Endothelial cell of umbilical vein (primary cell): Measurements from ENCODE around the gene BRICD5. TPM values are rescaled to one million over a fixed set of nuclear protein-coding genes. Genes with fewer than 3 reads are reported as not detected.

Source experiments
- BruUV-seq: library from RNA; stranded (reverse); fragments of 400-500 nt; replicated peaks from 2 replicates; lab custom pipeline; 2021; lab: Mats Ljungman, UMichigan
- CTCF ChIA-PET: fragments of 300-600, 350-600 bp; sonication (Branson Sonifier 250); formaldehyde crosslinking; loops from one replicate; lab custom pipeline; 2021; ENCODE audit warnings: antibody characterized with exemption, inconsistent platforms; lab: Charles Lee
- POLR2A ChIA-PET: fragments of 300-600, 350-600 bp; sonication (Branson Sonifier 250); formaldehyde crosslinking; loops from one replicate; lab custom pipeline; 2021; ENCODE audit warnings: antibody characterized with exemption, inconsistent platforms; lab: Charles Lee
- DNase-seq: peaks from one replicate; pipeline ENCODE4 v3.0.0-alpha.2; 2011; ENCODE audit warnings: low read depth, low spot score
- FAIRE-seq: peaks from 2 replicates; lab custom pipeline; 2011; peaks lifted over from hg19 to GRCh38; lab: Jason Lieb, UNC
- H2AFZ ChIP-seq: 2 replicates; pipeline ENCODE4 v1.6.0; 2012; ENCODE audit warnings: low read depth, low read length, control low read depth, inconsistent platforms
- H3K27ac ChIP-seq: 2 replicates; pipeline ENCODE4 v1.5.1; 2011; ENCODE audit warnings: low read depth, mild to moderate bottlenecking, control low read depth, low read length, moderate library complexity; ENCODE audit not compliant: insufficient read depth
- H3K27me3 ChIP-seq, 2 experiments: 2 replicates each; pipeline versions ENCODE4 v1.6.0 to v1.6.1; 2011; ENCODE audit warnings: low read length in 2 of 2, mixed read lengths in 1 of 2; ENCODE audit not compliant: control insufficient read depth in 2 of 2, insufficient read depth in 2 of 2
- H3K36me3 ChIP-seq, 2 experiments: 2 replicates in 1 of 2; 3 replicates in 1 of 2; pipeline ENCODE4 v1.5.1; 2011; ENCODE audit warnings: low read length in 2 of 2, mild to moderate bottlenecking in 1 of 2, moderate library complexity in 1 of 2; ENCODE audit not compliant: control insufficient read depth in 2 of 2, insufficient read depth in 2 of 2; ENCODE audit errors: extremely low read depth in 1 of 2
- H3K4me1 ChIP-seq: 3 replicates; pipeline ENCODE4 v1.5.1; 2011; ENCODE audit warnings: mild to moderate bottlenecking, low read length; ENCODE audit not compliant: control insufficient read depth, insufficient read depth; ENCODE audit errors: extremely low read depth
- H3K4me2 ChIP-seq: 2 replicates; pipeline ENCODE4 v1.6.1; 2011; ENCODE audit warnings: low read length, control low read depth, mixed read lengths; ENCODE audit not compliant: insufficient read depth
- H3K4me3 ChIP-seq, 3 experiments: fragments of 200-600 bp in 1 of 3; sonication (generic), shearing (Covaris generic) in 1 of 3; replicated peaks in 1 of 3; 2 replicates each; pipeline ENCODE4 v1.5.1; 2011 to 2016; ENCODE audit warnings: control low read depth in 3 of 3, low read length in 3 of 3, mild to moderate bottlenecking in 2 of 3, inconsistent platforms in 1 of 3, low read depth in 1 of 3, moderate library complexity in 1 of 3; ENCODE audit not compliant: insufficient read depth in 1 of 3
- H3K79me2 ChIP-seq: 2 replicates; pipeline ENCODE4 v1.6.0; 2012; ENCODE audit warnings: low read length, inconsistent platforms; ENCODE audit not compliant: control insufficient read depth, insufficient read depth
- H3K9ac ChIP-seq: replicated peaks from 2 replicates; pipeline ENCODE3; 2011; ENCODE audit warnings: low read length, control low read depth; ENCODE audit not compliant: insufficient read depth; ENCODE audit errors: extremely low read depth
- H3K9me1 ChIP-seq: replicated peaks from 3 replicates; pipeline ENCODE4 v1.6.0; 2011; ENCODE audit warnings: mild to moderate bottlenecking, low read length; ENCODE audit not compliant: control insufficient read depth, insufficient read depth; ENCODE audit errors: extremely low read depth
- H3K9me3 ChIP-seq: replicated peaks from 2 replicates; pipeline ENCODE4 v1.5.1; 2012; ENCODE audit warnings: low read length, inconsistent platforms; ENCODE audit not compliant: control insufficient read depth, insufficient read depth
- H4K20me1 ChIP-seq: replicated peaks from 2 replicates; pipeline ENCODE3; 2011; ENCODE audit warnings: mild to moderate bottlenecking, low read length; ENCODE audit not compliant: control insufficient read depth, insufficient read depth; ENCODE audit errors: extremely low read depth
- EZH2 ChIP-seq: IDR thresholded peaks from 2 replicates; pipeline ENCODE4 v1.6.1; 2012; ENCODE audit warnings: borderline replicate concordance, low read depth, mild to moderate bottlenecking, moderate library complexity, low read length, inconsistent platforms; ENCODE audit not compliant: severe bottlenecking
- FOS ChIP-seq: IDR thresholded peaks from 2 replicates; pipeline ENCODE4 v1.6.1; 2011; ENCODE audit warnings: mild to moderate bottlenecking, low read length, moderate library complexity, borderline replicate concordance; ENCODE audit not compliant: insufficient read depth
- GATA2 ChIP-seq: IDR thresholded peaks from 2 replicates; pipeline ENCODE4 v1.7.0; 2011; ENCODE audit warnings: low read depth, mild to moderate bottlenecking, moderate library complexity, mixed read lengths, low read length; ENCODE audit not compliant: insufficient read length, insufficient read depth
- JUN ChIP-seq: IDR thresholded peaks from 2 replicates; pipeline ENCODE4 v1.6.1; 2011; ENCODE audit warnings: borderline replicate concordance, low read depth; ENCODE audit not compliant: insufficient read length, insufficient read depth
- MYC ChIP-seq: IDR thresholded peaks from one replicate; pipeline ENCODE4 v1.6.1; 2011; ENCODE audit warnings: mild to moderate bottlenecking, low read depth, low read length
- POLR2AphosphoS5 ChIP-seq: IDR thresholded peaks from 2 replicates; pipeline ENCODE4 v1.6.1; 2012; ENCODE audit warnings: low read depth, mild to moderate bottlenecking, control low read depth, low read length, moderate library complexity; ENCODE audit not compliant: insufficient read depth
- dilution Hi-C: fragments of 300-500 bp; cut with MboI; formaldehyde crosslinking; loops from one replicate; pipeline ENCODE4 v1.15.0; 2019; ENCODE audit warnings: low sequenced_read_pairs; ENCODE audit not compliant: extremely low pct_ligation_motif_present
- intact Hi-C: fragments of 100-400 bp; cut with micrococcal nuclease; formaldehyde crosslinking; loops from one replicate; pipeline ENCODE4 v1.10.0; 2022
- polyA plus RNA-seq, 4 experiments: library from polyadenylated mRNA; depleted of rRNA in 3 of 4; stranded (reverse) in 3 of 4; unstranded in 1 of 4; fragments of >200 nt; gene quantifications; 2 replicates each; pipeline versions ENCODE4 v1.2.1 to v1.2.3, GENCODE V29; 2011 to 2012; ENCODE audit warnings: missing spikeins in 1 of 4
- total RNA-seq: library from RNA; stranded (reverse); gene quantifications from 2 replicates; pipeline ENCODE4 v1.2.3, GENCODE V29; 2021
- TF ChIP-seq, protein P1 (sequence below), 2 donors: IDR thresholded peaks; 1 replicate in 1 of 2; 2 replicates in 1 of 2; pipeline ENCODE4 v1.5.1; 2011; ENCODE audit warnings: low read length in 2 of 2, mild to moderate bottlenecking in 2 of 2, moderate library complexity in 2 of 2, control low read depth in 1 of 2, inconsistent platforms in 1 of 2, low read depth in 1 of 2; ENCODE audit not compliant: insufficient read depth in 1 of 2; ENCODE audit errors: extremely low read depth in 1 of 2

The BRICD5 gene
- total and polyA plus RNA-seq, 2 donors (not counting 3 experiments of a cell fraction or from before 2014, with no cell fraction given): 5.6 to 8.4 TPM

DNA sequence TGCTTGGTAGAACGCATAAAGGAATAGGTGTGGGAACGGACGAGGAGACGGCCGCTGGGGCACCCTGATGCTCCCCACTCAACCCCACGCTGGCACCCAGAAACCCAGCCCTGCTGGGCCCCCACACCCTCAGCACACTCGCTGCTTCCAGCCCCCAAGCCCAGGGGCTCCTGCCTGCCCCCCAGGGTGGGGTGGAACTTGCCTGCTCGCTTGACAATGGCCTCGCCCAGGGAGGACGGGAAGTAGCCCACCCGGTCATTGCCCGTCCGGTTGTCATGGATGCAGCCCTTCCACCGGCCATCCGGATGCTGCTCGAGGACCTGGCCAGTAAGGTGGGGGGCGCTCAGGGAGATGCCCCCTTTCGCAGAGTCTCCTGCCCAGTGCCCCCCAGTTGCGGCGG is 24.2 kb downstream of the BRICD5 start:
- dilution Hi-C loops (no loop called here), intact Hi-C loops (no loop called here)
- Histone ChIP-seq H4K20me1 (no peaks in the 10 kb centered on the region), H3K79me2 (no peaks in the 10 kb centered on the region), H3K27me3 (no peaks in the 10 kb centered on the region), H3K36me3 (no peaks in the 10 kb centered on the region), H3K4me1 (no peaks in the 10 kb centered on the region), H3K4me3 (no peak overlapping the region), H3K9me3 (no peaks in the 10 kb centered on the region), H3K9ac (no peak overlapping the region), H3K4me2 (no peak overlapping the region), H2AFZ (no peak overlapping the region), H3K27ac (no peak overlapping the region), H3K9me1 (no peaks in the 10 kb centered on the region)
- no TSS peak for BruUV-seq
- POLR2A ChIA-PET: no interaction called here
- CTCF ChIA-PET: no interaction called here
- TF ChIP-seq JUN (no peak), MYC (no peak), FOS (no peak), POLR2AphosphoS5 (no peak), GATA2 (no peak)
- TF ChIP-seq, protein P1, sequence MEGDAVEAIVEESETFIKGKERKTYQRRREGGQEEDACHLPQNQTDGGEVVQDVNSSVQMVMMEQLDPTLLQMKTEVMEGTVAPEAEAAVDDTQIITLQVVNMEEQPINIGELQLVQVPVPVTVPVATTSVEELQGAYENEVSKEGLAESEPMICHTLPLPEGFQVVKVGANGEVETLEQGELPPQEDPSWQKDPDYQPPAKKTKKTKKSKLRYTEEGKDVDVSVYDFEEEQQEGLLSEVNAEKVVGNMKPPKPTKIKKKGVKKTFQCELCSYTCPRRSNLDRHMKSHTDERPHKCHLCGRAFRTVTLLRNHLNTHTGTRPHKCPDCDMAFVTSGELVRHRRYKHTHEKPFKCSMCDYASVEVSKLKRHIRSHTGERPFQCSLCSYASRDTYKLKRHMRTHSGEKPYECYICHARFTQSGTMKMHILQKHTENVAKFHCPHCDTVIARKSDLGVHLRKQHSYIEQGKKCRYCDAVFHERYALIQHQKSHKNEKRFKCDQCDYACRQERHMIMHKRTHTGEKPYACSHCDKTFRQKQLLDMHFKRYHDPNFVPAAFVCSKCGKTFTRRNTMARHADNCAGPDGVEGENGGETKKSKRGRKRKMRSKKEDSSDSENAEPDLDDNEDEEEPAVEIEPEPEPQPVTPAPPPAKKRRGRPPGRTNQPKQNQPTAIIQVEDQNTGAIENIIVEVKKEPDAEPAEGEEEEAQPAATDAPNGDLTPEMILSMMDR (IDR thresholded peaks at IDR 0.05; ENCODE audit: extremely low read depth in 1 of 2, insufficient read depth in 1 of 2, low read depth in 1 of 2, low read length in 2 of 2): no peak
- FAIRE-seq (no peak), DNase-seq (no peak)

DNA sequence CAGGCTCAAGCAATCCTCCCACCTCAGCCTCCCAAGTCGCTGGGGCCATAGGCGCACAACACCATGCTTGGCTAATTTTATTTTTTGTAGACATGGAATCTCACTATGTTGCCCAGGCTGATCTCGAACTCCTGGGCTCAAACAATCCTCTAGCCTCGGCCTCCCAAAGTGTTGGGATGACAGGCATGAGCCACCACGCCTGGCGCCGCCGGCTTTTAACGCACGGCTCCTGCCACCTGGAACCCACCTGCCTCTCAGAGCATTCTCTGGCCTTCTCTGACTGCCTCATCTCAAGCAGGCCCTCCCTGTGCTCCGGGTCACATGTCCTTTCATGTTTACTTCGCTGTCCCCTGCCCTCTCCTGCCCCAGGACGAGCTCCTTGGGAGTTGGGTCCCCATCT is 24.6 kb downstream of the BRICD5 start:
- ChIA-PET CTCF (no interaction called here), POLR2A (no interaction called here)
- no peaks in the 10 kb centered on the region for H3K79me2 ChIP-seq
- no peak overlapping the region for H3K4me3 ChIP-seq
- no peaks in the 10 kb centered on the region for H3K36me3 ChIP-seq
- no peaks in the 10 kb centered on the region for H3K4me1 ChIP-seq
- no peaks in the 10 kb centered on the region for H3K9me3 ChIP-seq
- BruUV-seq: no TSS peak
- H3K27ac ChIP-seq: no peak overlapping the region
- no peak overlapping the region for H2AFZ ChIP-seq
- no peaks in the 10 kb centered on the region for H3K27me3 ChIP-seq
- H3K4me2 ChIP-seq: no peak overlapping the region
- DNase-seq (no peak), FAIRE-seq (no peak)
- TF ChIP-seq EZH2 (no peak), FOS (no peak), GATA2 (no peak)
- no peaks in the 10 kb centered on the region for H4K20me1 ChIP-seq
- dilution Hi-C loops (no loop called here), intact Hi-C loops (no loop called here)
- no peak overlapping the region for H3K9ac ChIP-seq
- no peaks in the 10 kb centered on the region for H3K9me1 ChIP-seq
